NCI-H2227 (cell line): ENCODE data around the gene MXD1.
"Not testable (repeated sequence)": the region's sequence is repeated elsewhere in the genome, so short reads cannot be mapped to it uniquely, and the experiment has no call there.

Source experiments
- DNase-seq: peaks from one replicate; lab custom pipeline; 2025; ENCODE audit not compliant: unreplicated experiment; lab: John Stamatoyannopoulos, UW

MXD1 gene

DNA sequence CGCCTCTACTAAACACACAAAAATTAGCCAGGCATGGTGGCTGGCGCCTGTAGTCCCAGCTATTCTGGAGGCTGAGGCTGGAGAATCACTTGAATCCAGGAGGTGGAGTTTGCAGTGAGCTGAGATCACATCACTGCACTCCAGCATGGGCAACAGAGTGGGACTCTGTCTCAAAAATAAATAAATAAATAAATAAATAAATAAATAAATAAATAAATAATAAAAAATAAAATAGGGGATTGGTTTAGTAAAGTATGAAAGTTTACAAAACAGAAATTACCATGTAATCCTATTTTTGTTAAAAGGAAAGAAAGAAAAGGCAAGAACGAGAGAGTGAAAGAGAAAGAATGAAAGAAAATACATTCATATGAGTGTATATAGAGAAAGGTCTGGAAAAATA, 35.8 kb downstream of the MXD1 start:
- DNase-seq, result not testable (repeated sequence)

DNA sequence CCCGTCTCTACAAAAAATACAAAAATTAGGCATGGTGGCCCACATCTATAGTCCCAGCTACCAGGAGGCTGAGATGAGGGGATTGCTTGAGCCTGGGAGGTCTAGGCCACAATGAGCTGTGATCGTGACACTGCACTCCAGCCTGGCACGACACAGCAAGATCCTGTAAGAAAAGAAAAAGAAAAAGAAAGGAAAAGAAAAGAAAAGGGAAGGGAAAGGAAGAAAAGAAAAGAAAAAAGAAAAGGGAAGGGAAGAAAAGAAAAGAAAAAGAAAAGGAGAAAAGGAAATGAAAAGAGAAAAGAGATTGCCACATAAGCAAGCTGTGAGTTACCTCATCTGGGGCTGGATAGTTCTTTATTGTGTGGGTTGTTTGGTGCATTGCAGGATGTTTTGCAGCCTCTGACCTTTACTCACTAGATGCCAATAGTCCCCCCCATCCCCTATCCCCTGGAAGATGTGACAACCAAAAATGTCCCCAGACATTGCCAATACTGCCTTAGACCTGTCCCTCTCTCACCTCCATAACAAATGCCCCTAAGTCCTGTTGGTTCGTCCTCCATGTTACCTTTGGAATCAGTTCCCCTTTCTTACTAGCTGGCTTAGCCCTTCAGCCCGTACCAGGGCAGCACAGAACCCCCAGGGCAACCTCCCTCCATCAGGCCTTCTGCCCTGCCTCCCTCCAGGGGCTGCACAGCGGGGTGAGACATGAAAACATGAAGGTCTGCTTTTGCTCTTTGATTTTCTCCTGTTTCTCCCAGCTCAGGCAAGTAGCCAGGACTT, 37.6 kb downstream of the MXD1 start:
- no peak for DNase-seq

DNA sequence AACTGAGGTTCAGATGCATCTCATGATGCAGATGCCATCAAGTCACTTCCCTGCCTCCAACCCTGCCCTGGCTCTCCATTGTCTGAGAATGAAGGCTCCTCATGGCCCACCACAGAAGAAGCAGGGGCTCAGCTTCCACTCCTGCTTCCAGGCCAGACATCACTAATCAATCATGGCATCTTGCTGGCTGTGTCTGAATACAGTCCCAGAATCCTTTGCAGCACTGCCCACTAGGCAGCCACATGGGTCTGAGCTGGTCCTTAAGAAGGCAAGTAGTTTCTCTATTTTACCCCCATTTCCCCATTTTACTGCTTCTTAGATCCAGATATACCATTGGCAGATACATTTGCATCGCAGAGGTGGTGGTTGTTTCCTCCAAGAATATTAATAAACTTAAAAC, 39.2 kb downstream of the MXD1 start:
- no peak for DNase-seq

DNA sequence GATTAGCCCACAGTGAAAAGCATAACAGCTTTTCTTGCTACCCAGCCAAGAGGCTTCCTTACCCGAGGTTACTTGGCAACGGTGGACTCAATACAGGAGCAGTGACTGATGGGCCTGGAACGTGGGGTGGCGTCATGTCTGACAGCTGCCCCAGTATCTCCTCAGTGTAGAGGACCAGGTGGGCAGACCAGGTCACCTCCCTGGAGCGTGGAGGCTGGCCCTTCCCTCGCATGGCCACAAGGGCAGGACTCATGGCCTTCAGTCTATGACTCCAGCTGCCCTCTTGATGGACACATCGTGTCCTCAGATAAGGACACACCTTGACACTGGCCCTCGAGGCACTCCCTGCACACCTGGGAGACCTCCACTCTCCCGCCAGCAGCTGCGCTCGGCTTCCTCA, 40.1 kb downstream of the MXD1 start:
- DNase-seq, result no peak

DNA sequence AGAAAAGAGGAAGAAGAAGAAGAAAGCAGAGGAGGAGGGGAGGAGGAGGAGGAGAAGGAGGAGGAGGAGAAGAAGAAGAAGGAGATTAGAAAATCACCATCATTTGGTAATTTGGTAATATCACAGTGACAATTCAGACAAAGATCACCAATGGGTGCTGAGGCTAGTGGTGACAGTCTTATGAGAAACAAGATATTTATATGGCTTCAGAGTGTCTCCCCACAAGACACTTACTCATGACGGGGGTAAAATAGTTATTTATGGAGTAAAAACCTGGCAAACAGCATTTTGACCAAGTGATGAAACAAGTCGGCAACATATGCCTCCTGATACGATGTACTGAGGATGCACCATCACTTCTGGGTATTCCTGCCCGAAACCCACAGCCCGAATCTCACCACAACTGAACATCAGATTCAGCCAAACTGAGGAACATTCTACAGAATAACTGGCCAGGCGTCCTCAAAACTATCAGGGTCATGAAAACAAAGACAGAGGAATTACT, 41.6 kb downstream of the MXD1 start:
- DNase-seq, result no peak

DNA sequence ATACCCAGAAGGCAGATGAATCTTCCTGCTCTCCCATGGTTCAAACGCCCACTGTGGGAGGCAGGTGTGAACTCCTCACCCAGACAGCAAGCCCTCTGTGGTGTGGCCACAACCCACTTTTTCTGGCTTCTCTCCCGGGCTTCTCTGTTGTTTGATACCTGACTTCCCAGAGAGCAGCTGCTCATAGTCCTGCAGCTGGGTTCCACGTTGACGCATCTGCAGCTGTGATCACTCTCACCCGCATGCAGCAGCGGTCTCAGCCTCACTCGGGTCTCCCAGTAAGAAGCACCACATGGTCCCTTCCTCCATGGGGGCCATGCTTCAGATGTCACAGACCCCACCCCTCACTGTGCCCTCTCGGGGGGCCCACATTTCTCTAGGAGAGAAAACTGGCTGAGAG, 43.1 kb downstream of the MXD1 start:
- no peak for DNase-seq

DNA sequence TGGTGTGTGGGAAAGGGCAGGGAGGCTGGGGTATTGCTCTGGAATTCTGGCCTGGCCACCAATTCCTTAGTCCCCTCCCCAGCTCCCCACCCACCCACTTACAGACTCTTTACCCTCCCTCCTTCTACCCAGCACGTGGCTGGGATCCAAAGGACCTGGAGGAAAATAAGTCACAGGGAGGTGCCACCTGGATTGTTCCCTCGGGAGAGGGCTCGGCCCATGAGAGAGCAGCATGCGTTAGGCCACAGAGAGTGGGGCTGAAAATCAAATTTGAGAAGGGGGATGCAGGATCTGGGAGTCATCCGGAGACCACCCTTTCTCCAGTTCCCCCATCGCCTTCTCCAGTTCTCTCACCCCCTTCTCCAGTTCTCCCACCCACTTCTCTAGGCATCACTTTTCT, 43.6 kb downstream of the MXD1 start:
- DNase-seq, result no peak

DNA sequence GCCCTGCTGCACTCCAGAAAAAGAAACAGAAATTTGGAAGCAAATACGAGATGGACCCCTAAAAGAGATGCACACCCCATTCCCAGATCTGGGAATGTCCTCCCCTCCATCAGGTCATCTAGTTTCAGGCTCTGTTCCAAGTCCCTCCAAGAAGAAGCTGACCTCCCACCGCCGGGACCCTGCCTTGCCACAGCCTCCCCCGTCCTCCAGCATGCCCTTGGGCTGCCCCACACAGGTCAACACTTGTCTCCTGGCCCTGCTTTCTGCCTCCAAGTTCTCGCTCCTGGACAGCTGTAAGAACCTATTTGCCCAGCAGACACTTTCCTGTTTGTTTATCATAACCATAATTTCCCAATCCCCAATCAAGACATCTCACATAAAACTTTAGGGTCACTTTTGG, 44.5 kb downstream of the MXD1 start:
- DNase-seq, result no peak

DNA sequence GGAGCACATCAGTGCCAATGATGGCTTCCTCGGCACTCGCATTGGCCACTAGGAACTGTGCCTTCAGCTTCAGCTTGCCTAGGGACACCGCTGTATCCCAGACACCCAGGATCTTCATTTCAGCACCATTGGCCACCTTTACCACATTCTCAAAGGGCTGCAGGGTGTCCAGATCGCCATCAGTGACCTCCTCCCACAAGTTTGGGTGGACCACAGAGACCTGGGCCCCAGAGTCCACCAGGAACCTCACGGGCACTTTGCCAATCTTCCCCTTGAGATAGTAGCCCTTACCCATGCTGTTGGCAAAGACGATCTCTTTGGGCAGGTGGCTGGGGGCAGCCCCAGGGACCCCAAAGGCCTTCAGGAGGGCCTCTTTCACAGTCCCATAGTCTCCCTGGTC, 45.9 kb downstream of the MXD1 start:
- DNase-seq, result no peak

DNA sequence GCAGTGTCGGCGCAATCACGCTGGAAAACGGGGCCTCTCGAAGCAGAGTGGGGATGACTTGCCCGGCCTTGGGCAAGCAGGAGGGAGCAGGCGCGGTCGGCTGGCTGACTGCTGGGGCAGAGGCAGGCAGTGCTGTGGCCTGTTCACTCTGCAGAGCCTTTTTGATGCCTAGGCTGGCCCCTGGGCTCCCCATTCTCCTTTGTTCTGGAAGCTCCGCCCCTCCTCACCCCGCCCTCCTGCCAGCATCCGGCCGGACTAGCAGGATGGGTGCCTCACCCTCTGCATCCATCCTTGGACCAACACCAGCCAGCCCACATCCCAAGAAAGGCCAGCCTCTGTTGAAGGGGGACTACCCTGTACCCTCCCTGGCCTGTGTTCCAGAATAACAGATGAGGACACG, 46.6 kb downstream of the MXD1 start, which contains the start of gene ASPRV1:
ASPRV1 (minus strand) TSS at position 136 of the 400 bp plus-strand sequence. CDS start 195 bp downstream, outside the sequence.
- DNase-seq, result no peak

DNA sequence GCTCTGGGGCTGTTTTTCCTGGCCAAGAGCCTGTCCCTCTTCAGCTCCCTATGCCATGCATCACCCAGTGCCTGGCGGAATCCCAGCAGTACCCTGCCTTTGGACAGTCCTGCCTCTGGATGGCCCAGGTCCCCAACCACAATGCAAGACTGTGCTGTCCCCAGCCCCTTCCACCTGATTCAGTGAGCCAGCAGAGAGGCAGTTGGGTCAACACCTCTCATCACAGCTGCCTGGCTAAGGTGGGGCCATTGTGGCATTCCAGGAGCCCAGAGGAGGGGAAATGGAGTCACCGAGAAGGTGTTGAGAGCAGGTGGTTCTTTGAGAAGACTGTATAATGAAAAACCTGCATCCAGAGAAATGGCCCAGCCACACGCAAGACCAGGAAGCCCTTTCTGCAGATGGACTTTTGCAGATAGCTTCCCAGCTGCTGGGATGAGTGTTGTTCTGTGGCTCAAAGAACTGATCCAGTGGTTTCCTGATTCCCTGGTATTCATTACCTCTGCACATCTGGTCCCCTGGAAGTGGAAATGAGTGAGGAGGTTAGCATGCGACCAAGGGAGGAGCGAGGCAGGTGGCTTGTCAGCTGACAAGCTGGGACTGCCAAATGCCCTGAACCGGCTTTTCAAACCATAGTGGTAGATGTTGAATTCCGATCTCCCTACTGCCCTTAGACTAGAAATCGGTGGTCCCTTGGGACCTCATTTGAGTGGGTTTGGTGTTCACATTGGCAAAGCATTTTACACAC, 48.2 kb downstream of the MXD1 start:
- no peak for DNase-seq

DNA sequence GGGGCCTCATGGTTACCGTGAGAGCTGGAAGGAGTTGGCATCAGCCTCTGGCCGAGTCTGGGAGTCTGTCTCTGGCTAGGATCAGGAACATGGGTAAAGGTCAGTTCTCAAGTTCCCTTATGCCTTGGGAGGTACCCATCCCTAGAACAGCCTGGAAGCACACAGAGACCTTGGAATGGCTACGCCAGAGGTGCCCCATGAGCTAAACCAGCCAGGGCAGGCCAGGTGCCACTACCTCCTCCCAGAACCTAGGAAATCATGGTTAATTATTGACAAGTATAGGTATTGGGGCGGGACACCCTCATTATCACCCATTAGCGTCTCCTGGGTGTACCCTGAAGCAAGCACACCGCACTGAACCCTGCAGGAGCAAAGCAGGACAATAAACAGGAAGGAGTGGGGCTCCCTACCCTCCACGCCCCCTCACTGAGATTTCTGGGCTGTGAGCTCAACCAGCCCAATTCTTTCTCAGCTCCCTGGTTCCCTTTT, 49.5 kb downstream of the MXD1 start:
- no peak for DNase-seq

DNA sequence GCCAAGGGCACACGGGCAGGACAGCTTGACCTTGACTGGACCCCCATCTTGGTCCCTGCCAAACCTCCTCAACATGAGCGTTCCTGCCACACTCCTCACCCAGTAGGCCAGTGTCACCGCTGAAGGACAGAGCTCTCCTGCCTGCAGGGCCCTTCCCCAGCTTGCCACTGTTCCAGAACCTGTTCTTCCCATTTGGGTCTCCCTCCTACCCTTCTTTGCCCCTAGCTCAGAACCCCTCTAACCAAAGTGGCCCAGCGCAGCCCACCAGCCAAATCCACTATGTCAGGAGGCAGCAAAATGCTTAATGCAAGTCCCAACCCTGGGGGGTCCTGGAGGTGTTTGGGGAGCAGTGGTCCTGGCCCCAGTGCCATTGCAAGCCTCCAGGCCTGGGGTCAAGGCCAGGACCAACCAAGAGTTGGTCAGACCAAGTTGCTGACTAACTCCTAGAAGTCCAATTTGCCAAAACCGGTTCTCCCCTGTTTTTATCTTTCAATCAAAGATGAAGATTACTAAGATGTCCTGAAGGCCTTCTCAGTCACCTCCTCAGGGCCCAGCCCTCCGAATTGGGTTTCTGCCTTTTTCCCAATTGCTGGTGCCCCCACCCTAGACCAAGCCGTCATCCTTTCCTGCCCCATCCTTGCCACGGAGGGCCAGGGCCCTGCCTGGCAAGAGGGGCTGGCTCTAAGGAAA, 51.0 kb downstream of the MXD1 start:
- DNase-seq, result no peak

DNA sequence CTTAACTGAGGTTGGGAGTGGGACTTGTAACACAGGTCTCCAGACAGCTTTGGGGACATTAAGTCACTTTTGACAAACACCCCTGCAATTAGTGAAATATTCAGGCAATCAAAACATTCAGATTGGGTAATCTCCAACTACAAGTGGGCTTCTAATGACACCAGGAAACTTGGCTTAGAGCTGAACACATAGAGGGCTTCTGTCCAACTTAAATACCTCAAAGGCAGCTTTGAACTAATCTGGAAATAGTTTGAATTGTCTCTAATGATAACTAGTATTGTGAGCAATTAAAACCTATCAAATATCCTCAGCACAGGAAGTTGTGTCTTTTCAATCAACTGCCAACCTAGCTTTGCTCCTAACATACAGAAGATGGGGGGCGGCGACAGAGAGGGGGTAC, 51.6 kb downstream of the MXD1 start:
- no peak for DNase-seq

DNA sequence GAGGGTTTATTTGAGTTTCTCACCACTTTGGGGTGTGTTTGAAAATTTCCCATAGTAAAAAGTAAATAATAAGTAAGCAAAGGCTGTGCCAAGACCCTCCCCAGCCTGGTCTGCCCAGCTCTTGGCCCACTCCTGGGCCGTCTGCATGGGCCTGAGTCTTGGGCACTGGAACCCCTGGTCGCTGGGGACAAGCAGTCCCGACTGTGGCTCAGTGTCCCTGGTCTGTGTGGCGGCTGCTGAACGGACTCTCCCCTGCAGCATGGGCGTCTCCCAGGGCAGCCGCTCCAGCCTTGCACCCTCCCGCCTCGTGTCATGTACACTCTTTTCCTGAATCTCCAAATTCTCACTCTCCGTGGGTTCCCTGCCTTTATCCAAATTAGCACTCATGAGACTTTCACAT, 53.7 kb downstream of the MXD1 start:
- DNase-seq, result no peak

DNA sequence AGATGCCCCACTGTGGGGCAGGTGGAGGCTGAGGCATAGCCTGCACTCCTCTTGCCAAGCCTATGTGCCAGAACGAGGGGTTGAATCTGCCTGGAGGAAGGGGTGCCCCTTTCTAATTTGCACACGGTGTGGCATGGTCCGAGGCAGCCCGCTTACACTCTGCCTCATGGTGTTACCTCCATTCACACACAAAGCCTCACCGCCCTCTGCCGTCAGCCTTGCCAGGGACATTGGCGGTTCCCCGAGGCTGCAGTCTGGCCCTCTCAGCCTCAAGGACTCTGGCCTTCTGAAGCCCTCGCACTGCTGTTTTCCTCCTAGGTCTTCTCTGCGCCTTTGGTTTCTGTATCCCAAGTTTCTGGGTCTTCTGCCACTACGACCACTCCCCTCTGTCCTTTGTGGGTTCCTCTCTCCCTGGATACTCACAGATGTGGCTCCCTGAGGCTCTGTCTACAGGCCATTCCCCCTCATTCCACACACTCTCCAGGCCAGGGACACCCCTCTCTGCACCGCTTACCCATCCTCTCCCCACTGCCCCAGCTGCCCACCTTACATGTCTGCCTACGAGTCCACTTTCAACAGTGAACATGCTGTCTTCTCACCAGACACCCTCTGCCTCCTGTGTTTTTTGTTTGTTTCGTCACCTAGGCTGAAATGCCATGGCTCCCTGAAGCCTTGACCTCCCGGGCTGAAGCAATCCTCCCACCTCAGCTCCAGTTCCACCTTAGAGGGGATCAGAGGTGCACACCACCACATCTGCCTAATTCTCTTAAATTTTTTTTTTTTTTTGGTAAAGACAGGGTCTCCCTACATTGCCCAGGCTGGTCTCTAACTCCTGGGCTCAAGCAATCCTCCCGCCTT, 54.4 kb downstream of the MXD1 start:
- DNase-seq, result no peak

DNA sequence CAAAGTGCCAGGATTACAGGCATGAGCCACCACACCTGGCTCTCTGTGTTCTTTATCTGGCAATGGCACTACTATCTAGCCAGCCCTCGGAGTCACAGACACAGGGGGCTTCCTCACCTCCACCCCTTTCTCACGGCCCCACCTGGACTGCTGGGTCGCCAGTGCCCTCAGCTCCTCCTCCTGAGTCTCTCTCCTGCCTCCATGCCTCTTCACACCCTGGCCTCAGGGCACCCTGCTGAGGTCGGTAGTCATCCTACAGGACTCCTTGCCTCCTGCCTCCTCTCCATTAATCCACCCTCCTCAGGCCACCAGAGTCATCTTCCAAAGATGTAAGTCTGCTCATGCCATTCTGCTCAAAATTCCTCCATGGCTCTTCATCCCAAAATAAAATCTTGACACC, 55.1 kb downstream of the MXD1 start:
- no peak for DNase-seq

DNA sequence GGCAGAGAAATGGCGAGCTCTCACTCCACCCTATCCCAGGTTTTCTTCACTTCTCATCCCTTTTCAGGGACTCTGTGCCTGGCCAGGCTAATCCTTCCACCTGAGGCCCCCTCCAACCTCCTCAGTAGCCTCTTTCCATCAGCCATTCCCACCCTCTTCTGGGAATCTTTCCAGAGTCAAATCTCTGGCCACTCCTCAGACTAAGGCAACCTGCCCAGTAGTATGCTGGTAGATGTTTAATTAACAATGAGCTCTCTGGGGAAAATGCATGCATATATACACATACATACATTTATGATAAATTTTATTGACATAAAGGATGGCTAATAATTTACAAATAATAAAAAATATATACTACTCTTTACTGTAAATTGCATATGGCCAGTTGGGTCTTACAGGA, 57.9 kb downstream of the MXD1 start:
- DNase-seq, result no peak

DNA sequence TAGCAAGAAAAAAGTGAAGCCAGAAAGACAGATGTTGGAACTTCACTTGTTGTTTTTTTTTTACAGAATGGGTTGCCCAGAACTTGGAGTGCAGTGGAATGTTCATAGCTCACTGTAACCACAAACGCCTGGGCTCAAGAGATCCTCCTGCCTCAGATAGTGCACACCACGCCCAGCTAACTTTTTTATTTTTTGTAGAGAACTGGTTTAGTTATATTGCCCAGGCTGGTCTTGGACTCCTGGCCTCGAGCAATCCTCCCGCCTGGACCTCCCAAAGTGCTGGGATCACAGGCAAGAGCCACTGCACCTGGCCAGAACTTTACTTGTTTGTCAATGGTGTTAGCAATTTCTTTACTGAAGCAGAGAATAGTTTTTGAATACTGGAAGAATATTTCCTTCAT, 58.4 kb downstream of the MXD1 start:
- no peak for DNase-seq

DNA sequence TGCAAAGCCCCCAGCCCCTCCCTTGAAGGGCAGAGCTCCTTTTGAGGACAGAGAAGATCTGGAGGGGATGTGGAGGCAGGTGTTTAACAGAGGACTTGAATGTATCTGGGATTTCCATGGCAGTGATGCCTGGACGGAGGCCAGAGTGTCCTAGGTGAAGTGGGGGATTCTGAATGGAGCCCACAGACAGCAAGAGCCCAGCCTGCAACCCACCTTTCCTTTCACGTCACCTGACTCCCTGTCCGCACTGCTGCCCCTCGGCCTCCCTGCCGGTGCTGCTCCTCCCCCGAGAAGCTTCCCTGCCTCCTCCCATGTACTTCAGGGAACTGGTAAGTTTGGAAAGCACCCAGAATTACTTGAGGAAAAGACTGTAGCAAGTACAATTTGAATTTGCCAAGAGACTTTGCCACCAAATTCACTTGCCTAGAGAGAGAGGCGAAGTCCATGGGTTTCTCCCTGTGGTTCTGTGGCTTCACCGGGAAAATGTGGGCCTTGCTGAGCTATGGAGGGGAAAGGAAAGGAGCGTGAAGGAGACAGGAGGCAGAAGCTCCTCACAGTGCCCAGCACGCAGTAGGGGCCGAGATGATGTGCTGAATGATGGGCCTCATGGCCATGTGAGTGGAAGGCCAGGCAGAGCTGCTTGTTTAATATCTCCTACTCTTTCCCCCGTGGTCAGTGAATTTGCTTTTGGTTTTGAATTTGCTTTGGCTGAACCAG, 60.4 kb downstream of the MXD1 start:
- no peak for DNase-seq
